Activated B cell treated with CpG ODN at 0.5 μM for 24 hours (primary cell): ENCODE results near the gene CENPP. TPM values are rescaled to one million over a fixed set of nuclear protein-coding genes. Genes with fewer than 3 reads are reported as not detected.

Experiments
- ATAC-seq: fragments of 200-7000 bp; cut with Tn5 transposase; one replicate; pipeline ENCODE4 v1.10.0; 2021; ENCODE audit warnings: low read depth, mild to moderate bottlenecking, moderate library complexity
- CTCF ChIA-PET: fragments of 350-600 bp; sonication (Branson Sonifier 250); formaldehyde crosslinking; loops from one replicate; lab custom pipeline; 2021; ENCODE audit warnings: antibody characterized with exemption; lab: Charles Lee
- POLR2A ChIA-PET: fragments of 350-600 bp; sonication (Branson Sonifier 250); formaldehyde crosslinking; loops from one replicate; lab custom pipeline; 2021; ENCODE audit warnings: antibody characterized with exemption; lab: Charles Lee
- DNase-seq: peaks from one replicate; pipeline ENCODE4 v3.0.0; 2022
- H3K27ac Mint-ChIP-seq: one replicate; pipeline ENCODE4 v1.8.0; 2020; ENCODE audit warnings: mixed read lengths
- H3K27me3 Mint-ChIP-seq: one replicate; pipeline ENCODE4 v1.8.0; 2021; ENCODE audit warnings: mixed read lengths
- H3K36me3 Mint-ChIP-seq: one replicate; pipeline ENCODE4 v1.8.0; 2021; ENCODE audit warnings: low read depth, mixed read lengths
- H3K4me1 Mint-ChIP-seq: one replicate; pipeline ENCODE4 v1.8.0; 2021; ENCODE audit warnings: mixed read lengths
- H3K4me3 Mint-ChIP-seq: one replicate; pipeline ENCODE4 v1.8.0; 2020; ENCODE audit warnings: mild to moderate bottlenecking, mixed read lengths
- H3K9me3 Mint-ChIP-seq: one replicate; pipeline ENCODE4 v1.8.0; 2020; ENCODE audit warnings: mixed read lengths
- intact Hi-C: fragments of 100-400 bp; cut with micrococcal nuclease; formaldehyde crosslinking; loops from one replicate; pipeline ENCODE4 v1.15.1; 2024
- total RNA-seq: library from RNA; stranded (reverse); gene quantifications from 2 replicates; pipeline ENCODE4 v1.2.3, GENCODE V29; 2022
- TF ChIP-seq, protein P1 (sequence below): fragments of 200-600 bp; IDR thresholded peaks from one replicate; pipeline ENCODE4 v1.8.0; 2022; ENCODE audit warnings: antibody characterized with exemption, mild to moderate bottlenecking

The CENPP gene
- total RNA-seq, 1 donor from 2014 or later = 5.7 TPM

DNA sequence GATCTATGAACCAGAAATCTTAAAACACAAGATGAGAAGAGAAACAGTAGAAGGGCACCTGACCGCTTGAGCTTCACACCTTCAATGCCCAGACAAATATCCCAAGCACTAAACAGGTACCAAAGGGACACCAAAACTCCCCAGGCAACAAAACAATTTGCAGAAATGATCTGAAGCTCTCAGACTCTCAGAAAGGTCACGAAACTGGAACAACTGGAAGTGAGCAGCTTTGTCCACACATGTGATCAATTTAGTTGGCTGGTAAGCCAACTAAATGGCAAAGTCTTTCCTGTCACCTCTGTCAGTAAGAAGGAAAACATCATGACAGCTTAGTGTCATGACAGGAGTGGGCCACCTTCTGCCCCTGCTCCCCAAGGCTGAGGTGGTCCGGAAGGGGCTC lies 340.1 kb downstream of the CENPP start:
- CTCF ChIA-PET = no interaction called here
- no peak for ATAC-seq
- POLR2A ChIA-PET = no interaction called here
- H3K27me3 Mint-ChIP-seq = no peaks in the 10 kb centered on the region
- H3K4me1 Mint-ChIP-seq = peaks cover 37% of the 10 kb centered on the region
- no peak overlapping the region for H3K4me3 Mint-ChIP-seq
- TF ChIP-seq, protein P1, sequence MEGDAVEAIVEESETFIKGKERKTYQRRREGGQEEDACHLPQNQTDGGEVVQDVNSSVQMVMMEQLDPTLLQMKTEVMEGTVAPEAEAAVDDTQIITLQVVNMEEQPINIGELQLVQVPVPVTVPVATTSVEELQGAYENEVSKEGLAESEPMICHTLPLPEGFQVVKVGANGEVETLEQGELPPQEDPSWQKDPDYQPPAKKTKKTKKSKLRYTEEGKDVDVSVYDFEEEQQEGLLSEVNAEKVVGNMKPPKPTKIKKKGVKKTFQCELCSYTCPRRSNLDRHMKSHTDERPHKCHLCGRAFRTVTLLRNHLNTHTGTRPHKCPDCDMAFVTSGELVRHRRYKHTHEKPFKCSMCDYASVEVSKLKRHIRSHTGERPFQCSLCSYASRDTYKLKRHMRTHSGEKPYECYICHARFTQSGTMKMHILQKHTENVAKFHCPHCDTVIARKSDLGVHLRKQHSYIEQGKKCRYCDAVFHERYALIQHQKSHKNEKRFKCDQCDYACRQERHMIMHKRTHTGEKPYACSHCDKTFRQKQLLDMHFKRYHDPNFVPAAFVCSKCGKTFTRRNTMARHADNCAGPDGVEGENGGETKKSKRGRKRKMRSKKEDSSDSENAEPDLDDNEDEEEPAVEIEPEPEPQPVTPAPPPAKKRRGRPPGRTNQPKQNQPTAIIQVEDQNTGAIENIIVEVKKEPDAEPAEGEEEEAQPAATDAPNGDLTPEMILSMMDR = no peak
- no peaks in the 10 kb centered on the region for H3K9me3 Mint-ChIP-seq
- H3K36me3 Mint-ChIP-seq = peaks cover 18% of the 10 kb centered on the region
- intact Hi-C loops = loop anchor here (5.0 kb wide), 1 partner anchor 36 kb away; no protein-coding TSS in a partner anchor
- no peak for DNase-seq
- H3K27ac Mint-ChIP-seq = no peak overlapping the region

DNA sequence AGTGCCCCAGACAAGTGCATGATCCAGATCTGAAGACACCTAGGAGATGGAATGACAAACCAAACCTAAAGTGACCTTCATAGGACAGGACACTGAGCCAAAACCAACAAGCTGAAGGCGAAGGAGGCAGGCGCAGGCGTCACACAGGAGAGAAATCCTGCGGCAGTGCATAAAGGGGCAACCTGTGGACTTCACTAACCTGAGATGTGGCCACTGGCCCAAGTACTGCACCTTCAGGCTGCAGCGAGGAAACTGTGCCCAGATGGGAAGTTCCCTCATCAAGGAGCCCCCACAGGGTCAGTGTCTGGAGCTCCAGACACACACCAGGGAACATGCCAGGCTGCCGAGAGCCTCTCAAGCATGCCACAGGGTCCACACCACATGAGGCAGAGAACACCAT lies 340.5 kb downstream of the CENPP start:
- Mint-ChIP-seq H3K9me3 (no peaks in the 10 kb centered on the region), H3K27me3 (no peaks in the 10 kb centered on the region), H3K36me3 (peaks cover 18% of the 10 kb centered on the region), H3K27ac (no peak overlapping the region), H3K4me1 (peaks cover 35% of the 10 kb centered on the region), H3K4me3 (no peak overlapping the region)
- POLR2A ChIA-PET = no interaction called here
- ATAC-seq (no peak), DNase-seq (no peak)
- intact Hi-C loops = loop anchor here (5.0 kb wide), 1 partner anchor 36 kb away; no protein-coding TSS in a partner anchor
- CTCF ChIA-PET = no interaction called here
- TF ChIP-seq, protein P1 = no peak

DNA sequence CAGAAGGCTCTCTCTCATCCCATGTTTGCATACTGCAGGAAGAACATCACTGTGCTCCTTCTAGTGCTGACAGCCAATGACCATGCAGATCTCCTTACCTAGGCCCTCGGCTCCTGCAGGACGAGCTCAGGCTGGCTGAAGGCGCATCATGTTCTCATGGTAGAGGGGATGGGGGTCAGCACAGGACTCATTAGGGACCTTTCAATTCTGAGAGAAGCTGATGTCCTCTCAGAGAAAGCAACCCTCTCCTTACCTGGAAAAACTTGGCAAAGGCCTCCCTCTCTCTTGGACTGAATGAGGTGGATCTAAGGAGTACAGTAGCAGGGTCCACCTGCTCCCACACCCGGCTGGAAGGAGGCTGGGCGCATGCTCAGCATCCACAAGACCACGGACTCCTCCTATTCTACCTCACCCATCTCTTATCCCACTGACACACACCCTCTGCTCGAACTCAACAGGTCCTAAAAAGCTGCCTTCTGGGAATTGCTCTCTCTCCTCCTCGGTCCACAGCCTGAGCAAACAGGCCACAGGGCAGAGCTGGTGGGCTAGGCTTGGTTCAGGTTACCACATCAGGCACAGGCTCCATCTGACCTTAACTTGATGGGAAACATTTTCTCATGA lies 341.3 kb downstream of the CENPP start:
- no peak for ATAC-seq
- no peak overlapping the region for H3K4me3 Mint-ChIP-seq
- no peaks in the 10 kb centered on the region for H3K9me3 Mint-ChIP-seq
- H3K27me3 Mint-ChIP-seq = no peaks in the 10 kb centered on the region
- POLR2A ChIA-PET = no interaction called here
- intact Hi-C loops = loop anchor here (5.0 kb wide), 1 partner anchor 35 kb away; no protein-coding TSS in a partner anchor
- peaks cover 30% of the 10 kb centered on the region for H3K4me1 Mint-ChIP-seq
- CTCF ChIA-PET = interaction anchor here (0.8 kb wide), 1 partner anchor 14 kb away, joined by 3 read pairs; no protein-coding TSS in a partner anchor
- TF ChIP-seq, protein P1 = no peak
- no peak overlapping the region for H3K27ac Mint-ChIP-seq
- peaks cover 18% of the 10 kb centered on the region for H3K36me3 Mint-ChIP-seq
- no peak for DNase-seq

DNA sequence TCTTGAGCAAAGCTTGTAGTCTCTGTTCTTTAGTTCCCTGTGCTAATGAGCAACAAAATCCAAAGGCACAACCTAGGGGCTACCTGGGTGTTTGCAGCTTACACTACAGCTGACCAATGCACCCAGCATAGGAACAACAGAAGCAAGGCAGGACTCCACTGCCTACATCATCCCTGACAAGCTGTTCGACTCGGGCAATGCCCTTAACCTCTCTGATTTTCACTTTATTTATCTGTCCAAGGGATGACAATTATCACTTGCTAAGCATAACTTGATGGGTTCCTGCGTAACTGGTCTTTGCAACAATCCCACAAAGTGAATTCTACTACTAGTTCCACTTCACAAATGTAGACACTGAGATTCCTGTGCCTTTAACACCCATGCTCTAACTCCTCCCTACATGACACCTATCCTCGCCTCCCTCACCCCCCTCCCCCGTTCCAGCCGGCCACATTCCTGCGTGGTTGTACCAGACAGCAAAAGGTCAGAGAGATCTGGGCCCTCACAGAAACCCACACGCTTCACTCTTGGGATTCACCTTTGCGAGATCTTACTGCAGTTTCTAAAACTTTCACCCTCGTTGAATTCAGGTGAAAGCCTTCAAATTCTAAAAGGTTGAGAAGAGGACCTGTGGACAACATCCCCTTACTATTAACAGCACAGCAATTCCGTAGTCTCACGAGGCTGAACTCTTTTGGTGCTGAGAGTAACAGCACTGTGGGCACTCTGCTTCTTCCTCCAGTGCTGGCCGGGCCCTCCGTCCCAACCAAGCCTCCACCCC lies 343.2 kb downstream of the CENPP start:
- CTCF ChIA-PET = no interaction called here
- DNase-seq (no peak), ATAC-seq (no peak)
- POLR2A ChIA-PET = no interaction called here
- H3K27me3 Mint-ChIP-seq = no peaks in the 10 kb centered on the region
- no peaks in the 10 kb centered on the region for H3K9me3 Mint-ChIP-seq
- H3K36me3 Mint-ChIP-seq = peaks cover 11% of the 10 kb centered on the region
- H3K4me1 Mint-ChIP-seq = peaks cover 30% of the 10 kb centered on the region
- intact Hi-C loops = loop anchor here (5.0 kb wide), 1 partner anchor 33 kb away; no protein-coding TSS in a partner anchor
- peak overlapping the region; percentile 77 for H3K27ac Mint-ChIP-seq
- H3K4me3 Mint-ChIP-seq = peak overlapping the region; percentile 96
- TF ChIP-seq, protein P1 = no peak

DNA sequence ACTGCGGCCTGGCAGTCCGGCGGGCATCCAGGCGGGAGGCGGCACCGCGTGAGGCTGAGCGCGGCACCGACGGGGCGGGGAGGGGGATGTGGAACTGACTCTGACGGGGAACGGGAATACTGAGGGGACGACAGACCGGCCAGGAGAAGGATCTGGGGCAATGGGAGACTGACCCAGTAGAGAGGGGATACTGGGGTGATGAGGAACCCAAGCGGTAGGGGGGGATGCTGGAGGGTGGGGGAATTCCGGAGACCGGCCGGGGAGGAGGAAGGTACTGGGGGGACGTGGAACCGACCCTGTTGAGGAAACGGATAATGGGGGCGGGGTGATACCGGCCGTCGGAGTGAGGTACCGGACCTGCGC lies 343.8 kb downstream of the CENPP start:
- intact Hi-C loops = loop anchor here (5.0 kb wide), 1 partner anchor 33 kb away; no protein-coding TSS in a partner anchor
- Mint-ChIP-seq H3K27me3 (no peaks in the 10 kb centered on the region), H3K4me1 (peaks cover 30% of the 10 kb centered on the region), H3K36me3 (peaks cover 11% of the 10 kb centered on the region), H3K27ac (peak overlapping the region; percentile 77), H3K4me3 (peak overlapping the region; percentile 96), H3K9me3 (no peaks in the 10 kb centered on the region)
- CTCF ChIA-PET = interaction anchor here (1.2 to 2.2 kb wide), 2 partner anchors 94 to 96 kb away, joined by 4 to 8 read pairs; no protein-coding TSS in a partner anchor
- TF ChIP-seq, protein P1 = no peak
- POLR2A ChIA-PET = interaction anchor here (1.0 to 1.9 kb wide), 8 partner anchors 59 to 897 kb away, joined by 3 to 24 read pairs (median 6); partner anchors contain the start of genes BICD2, CARD19, CENPP and NOL8
- ATAC-seq (no peak), DNase-seq (peak; percentile 42)
